Inflammatory macrophage treated with lipopolysaccharide for 1 hour (primary cell): ENCODE measurements around the gene C3orf70.

Experiments
- DNase-seq, 2 donors: peaks; one replicate each; pipeline ENCODE4 v3.0.0-alpha.2; 2020 to 2022

Gene C3orf70

DNA sequence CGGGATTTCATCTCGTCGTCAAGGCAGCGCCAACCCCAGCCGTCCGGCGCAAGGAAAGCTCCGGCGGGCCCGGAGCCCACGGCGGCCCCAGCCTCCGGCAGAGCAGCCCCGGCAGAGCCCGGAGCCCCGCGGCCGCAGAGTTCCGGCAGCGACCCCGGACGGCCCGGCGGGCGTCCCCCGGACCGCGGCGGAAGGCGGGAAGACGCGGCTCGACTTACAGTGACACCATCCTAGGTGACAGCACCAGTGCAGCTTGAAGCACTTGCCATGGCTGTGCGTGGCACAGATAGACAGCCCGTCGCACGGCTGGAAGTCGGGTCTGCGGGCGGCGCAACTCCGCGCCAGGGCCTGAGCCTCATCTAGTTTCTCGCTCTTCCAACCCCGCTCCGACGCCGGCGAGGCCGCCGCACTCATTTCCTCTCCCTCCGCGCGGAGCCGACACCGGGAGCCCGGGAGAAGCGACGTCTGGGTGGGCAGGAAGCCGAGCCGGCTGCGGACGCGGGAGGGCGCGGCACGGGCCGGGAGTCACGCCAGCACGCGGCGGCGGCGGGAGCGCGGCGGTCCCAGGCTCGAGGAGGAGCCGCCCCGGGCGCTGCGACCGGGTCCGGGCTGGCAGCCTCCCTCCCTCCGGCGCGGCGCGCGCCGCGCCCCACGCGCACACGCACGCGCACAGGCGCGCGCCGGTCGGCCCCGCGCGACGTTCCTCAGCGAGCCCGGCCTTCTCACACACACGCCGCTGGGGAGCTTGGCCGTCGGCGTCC, at the start of gene C3orf70:
Gene C3orf70 (minus strand): TSS at position 651 of the 761 bp plus-strand sequence. CDS start 237 bp downstream, at position 414.
- DNase-seq: peak in 1 of 2 donors; percentile 20

- DNase-seq: no peak
Measured at GRCh38 chr3:185200639-185201038, 47.8 kb upstream of the C3orf70 start.

- DNase-seq: no peak
Measured at GRCh38 chr3:185199671-185200070, 46.8 kb upstream of the C3orf70 start.

DNA sequence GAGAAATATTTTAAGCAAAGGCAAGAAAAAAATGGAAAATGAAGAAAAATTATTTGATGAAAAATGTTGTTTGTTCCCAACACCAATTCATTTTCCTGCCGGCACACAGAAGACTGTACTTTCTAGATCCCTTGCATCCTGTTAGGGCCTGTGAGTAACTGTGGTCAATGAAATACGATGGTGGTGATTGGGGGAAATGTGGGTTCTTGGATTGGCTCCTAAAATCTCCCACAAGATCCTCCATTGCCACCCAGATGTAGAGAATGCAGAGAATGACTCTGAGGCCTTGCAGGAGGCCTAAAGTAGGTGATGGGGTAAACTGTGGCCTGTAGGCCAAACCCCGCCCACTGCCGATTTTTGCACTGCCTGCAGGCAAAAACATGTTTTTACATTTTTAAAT, 46.3 kb upstream of the C3orf70 start:
- no peak for DNase-seq

DNA sequence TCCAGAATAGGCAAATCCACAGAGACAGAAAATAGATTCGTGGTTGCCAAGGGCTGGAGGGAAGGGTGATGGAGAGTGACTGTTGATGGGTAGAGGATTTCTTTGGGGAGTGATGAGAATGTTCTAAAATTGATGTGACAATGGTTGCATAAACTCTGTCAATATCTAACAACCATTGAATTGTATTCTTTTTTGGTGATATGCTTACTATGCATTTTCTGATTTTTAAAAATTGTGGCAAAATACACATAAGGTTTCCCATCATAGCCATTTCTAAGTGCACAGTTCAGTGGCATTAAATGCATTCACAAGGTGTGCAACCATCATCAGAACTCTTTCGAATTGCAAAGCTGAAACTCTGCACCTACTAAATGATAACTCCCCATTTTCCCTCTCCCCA, 44.2 kb upstream of the C3orf70 start:
- no peak for DNase-seq

DNA sequence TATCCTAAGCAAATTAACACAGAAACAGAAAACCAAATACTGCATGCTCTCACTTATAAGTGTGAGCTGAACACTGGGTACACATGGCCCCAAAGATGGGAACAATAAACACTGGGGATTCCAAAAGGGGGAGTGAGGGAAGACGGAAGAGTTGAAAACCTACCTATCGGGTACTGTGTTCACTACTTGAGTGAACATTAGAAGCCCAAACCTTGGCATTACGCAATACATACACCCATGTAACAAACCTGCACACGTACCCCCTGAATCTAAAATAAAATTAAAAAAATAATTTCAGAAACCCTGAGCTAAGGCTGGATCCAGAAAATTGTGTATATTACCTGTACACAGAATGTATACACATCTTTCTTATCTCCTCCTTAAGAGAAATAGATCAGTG, 42.8 kb upstream of the C3orf70 start:
- no peak for DNase-seq

- DNase-seq: no peak
Measured at GRCh38 chr3:185188816-185189215, 36.0 kb upstream of the C3orf70 start.

- DNase-seq: no peak
Measured at GRCh38 chr3:185187391-185187790, 34.5 kb upstream of the C3orf70 start.

DNA sequence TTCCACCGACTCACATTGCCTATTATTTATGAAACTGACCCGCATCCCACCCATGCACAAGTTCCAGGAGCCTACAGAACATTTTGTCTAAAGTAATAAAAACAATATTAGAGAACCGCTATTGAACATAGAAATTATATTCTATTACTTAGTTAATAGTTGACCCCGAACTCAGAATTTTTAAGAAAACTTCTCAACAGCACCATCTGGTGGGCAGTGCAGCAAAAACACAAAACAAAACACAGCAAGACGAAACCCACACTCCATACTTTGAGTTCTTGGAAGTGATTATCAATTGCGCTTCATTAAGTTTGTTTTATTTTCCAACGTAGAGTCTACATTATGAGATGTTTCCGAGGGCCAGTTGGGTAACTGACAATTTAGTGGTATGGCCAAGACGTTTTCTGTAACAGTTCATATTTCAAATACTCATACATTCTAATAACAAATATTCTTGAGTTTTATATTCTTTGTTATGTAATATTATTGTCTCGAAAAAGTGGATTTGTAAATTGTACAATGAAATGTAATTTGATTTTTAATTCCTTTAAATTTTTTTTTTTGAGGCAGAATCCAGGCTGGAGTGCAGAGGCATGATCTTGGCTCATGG, 24.0 kb upstream of the C3orf70 start:
- DNase-seq: peak in 1 of 2 donors; percentile 73

DNA sequence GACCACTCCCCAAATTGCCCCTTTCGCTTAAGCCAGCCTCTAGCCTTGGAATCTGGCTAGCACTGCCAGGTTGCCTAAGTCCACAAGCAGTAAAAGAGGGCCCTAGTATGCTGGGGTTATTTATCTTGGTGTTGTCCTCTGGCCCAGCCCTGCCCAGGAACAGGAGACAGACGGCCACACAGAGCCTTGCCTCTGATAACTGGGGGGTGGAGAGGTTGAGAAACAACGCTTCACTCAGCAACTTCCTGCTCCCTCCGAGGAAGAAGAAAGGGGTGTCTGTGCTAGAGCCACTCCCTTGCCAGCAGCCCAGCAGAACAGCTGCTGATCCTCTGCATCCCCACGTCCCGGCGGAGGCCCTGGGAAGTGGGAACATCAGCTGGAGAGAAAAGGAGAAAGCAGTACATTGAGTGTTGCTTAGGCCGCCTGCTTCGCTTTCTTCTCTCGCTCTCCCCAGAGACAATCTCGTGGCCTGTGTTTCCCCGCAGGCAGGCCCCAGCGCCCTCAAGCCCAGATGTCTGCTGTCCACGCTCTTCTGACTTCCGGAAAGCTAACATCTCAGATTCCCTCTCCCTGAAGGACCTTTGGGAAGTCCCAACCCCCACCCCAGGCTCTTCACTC, 22.6 kb upstream of the C3orf70 start:
- peak; percentile 33 to 54 for DNase-seq

- no peak for DNase-seq
Measured at GRCh38 chr3:185172086-185173049, 19.5 kb upstream of the C3orf70 start.

DNA sequence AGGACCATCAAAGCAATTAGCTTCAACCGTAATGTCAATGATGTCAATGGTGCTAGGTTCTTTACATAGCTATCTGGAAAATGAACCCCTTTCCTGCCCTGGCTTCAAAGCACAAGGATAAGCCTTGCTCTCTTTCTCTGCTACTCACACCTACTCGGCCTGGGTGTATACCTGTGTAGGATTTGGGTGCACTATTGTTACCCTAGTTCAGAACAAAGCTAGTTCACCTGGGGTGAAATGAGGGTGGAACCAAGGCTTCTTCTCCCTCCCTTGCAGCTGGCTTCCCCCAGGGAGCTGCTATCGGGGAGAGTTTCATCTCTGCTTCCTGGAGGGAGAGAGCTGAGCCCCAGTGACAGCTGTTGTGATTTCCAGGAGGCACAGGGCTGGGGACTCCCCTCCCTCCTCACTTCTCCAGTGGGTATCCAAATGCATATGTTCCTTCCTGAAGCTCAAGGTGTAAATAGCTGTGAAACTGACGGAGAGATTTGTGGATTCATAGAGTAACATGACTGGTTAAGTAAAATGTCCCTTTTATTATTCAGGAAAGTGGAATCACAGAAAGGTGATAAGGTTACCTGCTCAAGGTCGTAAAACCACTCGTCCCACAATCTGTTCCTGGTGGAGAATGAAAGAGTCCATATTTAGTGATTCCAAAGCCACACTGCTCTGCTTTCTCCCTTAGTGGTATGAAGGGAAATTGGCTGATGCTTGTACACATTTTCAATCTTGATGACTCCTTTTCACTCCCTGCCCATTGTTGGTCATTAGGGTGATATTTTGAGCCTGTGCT, 11.8 kb upstream of the C3orf70 start:
- DNase-seq: no peak

DNA sequence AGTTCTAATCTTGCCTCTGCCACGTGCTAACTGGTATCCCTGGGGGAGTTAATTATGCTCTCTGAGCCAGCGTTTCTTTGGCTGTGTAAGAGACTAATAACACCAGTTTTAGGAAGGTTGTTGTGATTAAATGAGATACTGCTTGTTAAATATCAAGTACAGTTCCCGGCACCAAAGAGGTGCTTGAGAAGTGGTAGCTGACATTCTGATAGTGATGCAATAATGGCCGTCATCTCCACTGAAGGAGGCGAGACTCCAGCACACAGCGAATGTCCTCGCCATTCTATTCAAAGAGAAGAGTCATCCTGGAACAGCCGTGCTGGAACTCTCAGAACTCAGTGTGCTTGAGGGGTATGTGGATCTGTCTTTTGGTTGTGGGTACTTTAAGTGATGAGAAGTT, 9.8 kb upstream of the C3orf70 start:
- no peak for DNase-seq

GRCh38 chr3:185161761-185162160, 8.9 kb upstream of the C3orf70 start:
- no peak for DNase-seq

DNA sequence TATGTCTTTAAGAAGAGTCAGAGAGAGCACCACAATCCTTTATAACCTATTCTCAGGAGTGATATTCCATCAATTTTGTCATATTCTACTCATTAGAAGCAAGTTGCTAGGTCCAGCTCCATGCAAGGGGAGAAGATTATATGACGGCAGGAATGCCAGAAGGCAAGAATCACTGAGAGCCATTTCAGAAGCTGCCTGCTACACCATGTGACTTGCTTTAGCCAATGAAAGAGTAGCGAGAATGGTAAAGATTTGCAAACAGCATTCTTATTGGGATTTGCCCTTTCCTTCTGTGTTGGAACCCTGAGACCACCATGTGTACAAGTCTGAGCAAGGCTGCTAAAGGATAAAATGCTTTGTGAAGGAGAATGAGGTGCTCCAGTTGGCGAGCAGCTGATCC, 4.5 kb upstream of the C3orf70 start:
- no peak for DNase-seq

DNA sequence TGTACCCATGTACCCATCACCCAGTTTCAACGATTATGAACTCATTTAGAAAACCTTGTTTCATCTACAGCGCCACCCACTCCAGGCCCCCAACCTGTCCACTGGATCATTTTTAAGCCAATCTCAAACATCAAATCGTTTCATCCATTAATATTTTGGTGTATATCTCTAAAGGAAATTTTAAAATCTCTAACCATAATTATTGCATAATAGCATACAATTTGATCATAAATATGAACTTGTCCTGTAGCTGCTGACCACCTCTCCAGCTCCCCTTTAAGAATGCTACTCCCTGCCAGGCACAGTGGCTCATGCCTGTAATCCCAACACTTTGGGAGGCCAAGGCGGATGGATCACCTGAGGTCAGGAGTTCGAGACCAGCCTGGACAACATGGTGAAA, 2.8 kb upstream of the C3orf70 start:
- DNase-seq: no peak

DNA sequence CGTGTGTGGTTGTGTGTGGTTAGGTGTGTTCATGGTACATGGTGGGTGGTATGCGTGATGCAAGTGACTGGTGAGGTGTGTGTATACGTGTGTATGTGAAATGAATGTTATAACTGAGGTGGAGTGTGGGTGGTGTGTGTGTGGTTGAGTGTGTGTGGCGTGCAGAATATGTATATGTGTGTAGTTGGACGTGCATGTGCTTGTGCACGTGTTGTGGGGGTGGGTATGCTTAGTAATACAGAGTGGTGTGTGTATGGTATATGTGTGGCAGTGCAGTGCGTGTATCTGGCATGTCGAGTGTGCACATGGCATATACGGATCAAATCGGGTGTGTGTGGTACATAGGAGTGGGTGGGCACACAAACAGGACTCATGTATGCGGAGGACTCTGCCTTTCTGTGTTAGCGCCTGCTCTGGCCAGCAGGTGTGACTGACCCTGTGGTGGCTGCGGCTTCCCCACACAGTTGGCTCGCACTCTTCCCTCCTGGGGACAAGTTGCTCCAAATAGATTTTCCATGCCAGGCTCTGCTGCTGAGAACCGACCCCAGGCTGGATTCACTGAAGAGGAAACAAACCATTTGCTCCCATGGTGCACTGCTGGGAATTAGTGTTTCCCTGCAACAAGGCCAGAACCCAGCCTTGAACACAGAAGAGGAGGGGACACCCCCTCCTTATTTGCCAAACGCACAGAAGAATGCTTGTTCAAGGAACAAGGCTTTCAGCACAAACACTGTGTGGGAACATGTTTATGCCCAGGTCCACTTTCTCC, 1.2 kb upstream of the C3orf70 start:
- DNase-seq: no peak

DNA sequence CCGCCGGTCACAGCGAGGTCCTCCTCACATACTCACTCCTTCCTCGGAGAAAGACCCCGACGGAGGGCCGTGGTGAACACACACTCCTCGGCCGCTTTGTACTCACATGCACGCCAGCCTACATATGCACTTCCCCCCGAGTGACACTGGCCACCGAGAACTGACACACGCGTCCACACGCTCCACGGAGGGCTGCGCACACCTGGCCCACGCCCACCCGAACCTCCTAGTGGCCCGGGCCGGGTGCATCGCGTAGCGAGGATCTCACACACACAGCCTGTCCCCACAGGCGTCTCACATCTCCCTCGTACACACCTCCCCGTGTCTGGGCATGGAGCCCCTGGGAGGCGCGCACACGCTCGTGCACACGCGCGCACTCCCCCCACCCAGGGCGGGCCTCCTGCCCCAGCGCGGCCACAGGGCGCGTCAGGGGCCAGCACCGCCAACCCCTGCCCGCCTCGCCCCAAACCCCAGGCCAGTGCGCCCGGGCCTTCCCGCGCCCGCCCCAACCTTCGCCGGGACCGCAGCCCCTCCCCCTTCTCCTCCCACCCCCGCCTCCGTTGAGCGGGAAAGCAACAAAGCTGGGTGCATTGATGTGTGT, 411 bp upstream of the C3orf70 start:
- no peak for DNase-seq

- DNase-seq: no peak
Measured at GRCh38 chr3:185151964-185152409, 873 bp downstream of the C3orf70 start.

- no peak for DNase-seq
Measured at GRCh38 chr3:185151101-185151963, 1.5 kb downstream of the C3orf70 start.
